Measurements from ENCODE around the gene TSR3. TPM values are rescaled to one million over a fixed set of nuclear protein-coding genes. Genes with fewer than 3 reads are reported as not detected.

Gene TSR3
- total and polyA plus RNA-seq, 2 of the 13 experiments (the other 11 are each of a cell fraction or from before 2014, with no cell fraction given) = 24.2 to 51.0 TPM

GRCh38 chr16:1351582-1352362, at the start of gene TSR3, which contains the start of gene GNPTG (continued):
- TF ChIP-seq BCL3 (CRISPR knock-in tag; IDR thresholded peaks at IDR 0.05) (peak; percentile 60; the same call in 1 of the 2 replicates), ATRX (CRISPR knock-in tag; IDR thresholded peaks at IDR 0.05; ENCODE audit: borderline replicate concordance) (no peak), SNAI1 (CRISPR knock-in tag; IDR thresholded peaks at IDR 0.05; ENCODE audit: borderline replicate concordance) (no peak), NCOA1 (CRISPR knock-in tag; IDR thresholded peaks at IDR 0.05) (no peak), JARID2 (CRISPR knock-in tag; IDR thresholded peaks at IDR 0.05; ENCODE audit: insufficient replicate concordance) (no peak), KLF16 (CRISPR knock-in tag; IDR thresholded peaks at IDR 0.05) (0 out of 4 replicates have a peak, but pooled peaks of 1 of the 2 experiments have one; percentile 45), ZNF615 (CRISPR knock-in tag; IDR thresholded peaks at IDR 0.05; ENCODE audit: borderline replicate concordance) (no peak), GLMP (CRISPR knock-in tag; IDR thresholded peaks at IDR 0.05; ENCODE audit: borderline replicate concordance) (no peak), ZSCAN22 (CRISPR knock-in tag; IDR thresholded peaks at IDR 0.05) (no peak), ZNF7 (CRISPR knock-in tag; IDR thresholded peaks at IDR 0.05) (no peak), KMT2B (CRISPR knock-in tag; IDR thresholded peaks at IDR 0.05) (peak; percentile 63; the same call in 1 of the 2 replicates), FOXA1 (IDR thresholded peaks at IDR 0.05) (no peak), FOXA1 (CRISPR knock-in tag; IDR thresholded peaks at IDR 0.05) (no peak), POLR2AphosphoS5 (IDR thresholded peaks at IDR 0.05; ENCODE audit: low read depth, low read length) (peak; percentile 43; the same call in 1 of the 2 replicates), KDM5A (IDR thresholded peaks at IDR 0.05; ENCODE audit: borderline replicate concordance, low read length) (peak; percentile 100), SRSF1 (optimal IDR thresholded peaks at IDR 0.05; ENCODE audit: low read depth, low read length) (no peak), ZNF629 (CRISPR knock-in tag; conservative IDR thresholded peaks at IDR 0.05) (0 out of 2 replicates have a peak, but pooled peaks have one; percentile 18), ZNF337 (CRISPR knock-in tag; IDR thresholded peaks at IDR 0.05; ENCODE audit: borderline replicate concordance, low read depth) (no peak), ZNF780A (CRISPR knock-in tag; IDR thresholded peaks at IDR 0.05) (no peak), IRF9 (CRISPR knock-in tag; IDR thresholded peaks at IDR 0.05; ENCODE audit: borderline replicate concordance) (peak; percentile 64; the same call in 1 of the 2 replicates), THAP7 (CRISPR knock-in tag; IDR thresholded peaks at IDR 0.05) (no peak), MNT (IDR thresholded peaks at IDR 0.05) (0 out of 2 replicates have a peak, but pooled peaks have one; percentile 16), TBL1XR1 (IDR thresholded peaks at IDR 0.05; ENCODE audit: borderline replicate concordance, low read length, partially characterized antibody) (peak; percentile 76)
